H9 (cell line): ENCODE data around the gene VWA8. TPM values are rescaled to one million over a fixed set of nuclear protein-coding genes. Genes with fewer than 3 reads are reported as not detected.

Experiments
- DNase-seq: peaks from one replicate; pipeline ENCODE4 v3.0.0-alpha.2; 2017
- H2AFZ ChIP-seq: one replicate; pipeline ENCODE4 v1.6.1; 2013; ENCODE audit warnings: mild to moderate bottlenecking, low read length, control low read depth, moderate library complexity
- H2AK5ac ChIP-seq: 2 replicates; pipeline ENCODE4 v1.6.1; 2013; ENCODE audit warnings: low read length, control low read depth, mixed read lengths; ENCODE audit not compliant: insufficient read length
- H2BK120ac ChIP-seq: one replicate; pipeline ENCODE4 v1.6.1; 2013; ENCODE audit warnings: low read depth, mild to moderate bottlenecking, low read length, control low read depth, inconsistent platforms; ENCODE audit not compliant: poor library complexity, severe bottlenecking
- H2BK12ac ChIP-seq: 2 replicates; pipeline ENCODE4 v1.6.1; 2013; ENCODE audit warnings: low read length, control low read depth, mixed read lengths, low read depth; ENCODE audit not compliant: insufficient read length
- H2BK15ac ChIP-seq: 2 replicates; pipeline ENCODE4 v1.6.1; 2013; ENCODE audit warnings: low read depth, low read length, control low read depth
- H2BK20ac ChIP-seq: one replicate; pipeline ENCODE4 v1.6.1; 2013; ENCODE audit warnings: low read depth, mild to moderate bottlenecking, low read length, control low read depth, inconsistent platforms; ENCODE audit not compliant: poor library complexity, severe bottlenecking
- H2BK5ac ChIP-seq: 2 replicates; pipeline ENCODE4 v1.6.1; 2013; ENCODE audit warnings: low read length, control low read depth, mixed read lengths; ENCODE audit not compliant: insufficient read length
- H3K14ac ChIP-seq: 2 replicates; pipeline ENCODE4 v1.6.1; 2013; ENCODE audit warnings: low read length, control low read depth; ENCODE audit not compliant: insufficient read depth
- H3K18ac ChIP-seq: 2 replicates; pipeline ENCODE4 v1.6.1; 2013; ENCODE audit warnings: low read depth, mild to moderate bottlenecking, mixed read lengths, low read length, control low read depth; ENCODE audit not compliant: insufficient read length
- H3K23ac ChIP-seq: 2 replicates; pipeline ENCODE4 v1.6.1; 2013; ENCODE audit warnings: low read length, control low read depth, mixed read lengths, low read depth; ENCODE audit not compliant: insufficient read length
- H3K23me2 ChIP-seq: 2 replicates; pipeline ENCODE4 v1.6.1; 2013; ENCODE audit warnings: low read depth, mild to moderate bottlenecking, mixed read lengths, low read length, control low read depth; ENCODE audit not compliant: insufficient read length, poor library complexity, severe bottlenecking
- H3K27ac ChIP-seq: 2 replicates; pipeline ENCODE4 v1.5.1; 2013; ENCODE audit warnings: low read length, control low read depth, mixed read lengths, low read depth; ENCODE audit not compliant: insufficient read length
- H3K27me3 ChIP-seq: 2 replicates; pipeline ENCODE4 v1.6.1; 2013; ENCODE audit warnings: low read length, control low read depth, inconsistent platforms; ENCODE audit not compliant: insufficient read depth
- H3K4ac ChIP-seq: 2 replicates; pipeline ENCODE4 v1.6.1; 2013; ENCODE audit warnings: low read depth, mild to moderate bottlenecking, control low read depth, inconsistent platforms, low read length, moderate library complexity
- H3K4me1 ChIP-seq: 2 replicates; pipeline ENCODE4 v1.6.1; 2013; ENCODE audit warnings: low read length, control low read depth, inconsistent platforms; ENCODE audit not compliant: insufficient read depth
- H3K4me2 ChIP-seq: 2 replicates; pipeline ENCODE4 v1.6.1; 2013; ENCODE audit warnings: low read length, control low read depth, mixed read lengths; ENCODE audit not compliant: insufficient read length, insufficient read depth
- H3K56ac ChIP-seq: 2 replicates; pipeline ENCODE4 v1.6.1; 2013; ENCODE audit warnings: low read depth, mild to moderate bottlenecking, mixed read lengths, low read length, control low read depth; ENCODE audit not compliant: insufficient read length
- H3K79me1 ChIP-seq: 2 replicates; pipeline ENCODE4 v1.6.1; 2013; ENCODE audit warnings: low read depth, mild to moderate bottlenecking, moderate library complexity, low read length, control low read depth, inconsistent platforms; ENCODE audit not compliant: insufficient read depth, poor library complexity, severe bottlenecking
- H3K79me2 ChIP-seq: 2 replicates; pipeline ENCODE4 v1.6.1; 2013; ENCODE audit warnings: low read length, control low read depth, inconsistent platforms; ENCODE audit not compliant: insufficient read depth
- H3K9ac ChIP-seq: 2 replicates; pipeline ENCODE4 v1.6.1; 2013; ENCODE audit warnings: low read length, control low read depth, mixed read lengths; ENCODE audit not compliant: insufficient read length; ENCODE audit errors: extremely low read depth
- H3K9me3 ChIP-seq: one replicate; pipeline ENCODE4 v1.6.1; 2013; ENCODE audit warnings: low read depth, low read length, inconsistent platforms; ENCODE audit not compliant: control insufficient read depth
- H3T11ph ChIP-seq: one replicate; pipeline ENCODE4 v1.6.1; 2013; ENCODE audit warnings: mild to moderate bottlenecking, low read length, control low read depth, inconsistent platforms
- H4K20me1 ChIP-seq: one replicate; pipeline ENCODE4 v1.6.1; 2013; ENCODE audit not compliant: control insufficient read depth, insufficient read length, insufficient read depth
- H4K5ac ChIP-seq: 2 replicates; pipeline ENCODE4 v1.6.1; 2013; ENCODE audit warnings: low read depth, mild to moderate bottlenecking, mixed read lengths, low read length, control low read depth; ENCODE audit not compliant: insufficient read length
- H4K8ac ChIP-seq: replicated peaks from 2 replicates; pipeline ENCODE4 v1.6.1; 2013; ENCODE audit warnings: low read length, control low read depth, mixed read lengths, low read depth; ENCODE audit not compliant: insufficient read length
- H4K91ac ChIP-seq: 2 replicates; pipeline ENCODE4 v1.6.1; 2013; ENCODE audit warnings: low read depth, mild to moderate bottlenecking, moderate library complexity, mixed read lengths, low read length, control low read depth; ENCODE audit not compliant: insufficient read length
- H3K27ac Mint-ChIP-seq, 3 experiments: 2 replicates in 2 of 3; 3 replicates in 1 of 3; pipeline ENCODE4 v1.8.0; 2020 to 2021; ENCODE audit warnings: mixed read lengths in 3 of 3, mild to moderate bottlenecking in 1 of 3, moderate library complexity in 1 of 3
- H3K27me3 Mint-ChIP-seq: 2 replicates; pipeline ENCODE4 v1.8.0; 2021; ENCODE audit warnings: low read depth, mild to moderate bottlenecking, moderate library complexity, mixed read lengths
- H3K36me3 Mint-ChIP-seq, 3 experiments: 2 replicates in 2 of 3; 3 replicates in 1 of 3; pipeline ENCODE4 v1.8.0; 2020 to 2021; ENCODE audit warnings: low read depth in 3 of 3, mixed read lengths in 3 of 3; ENCODE audit not compliant: insufficient read depth in 1 of 3
- H3K4me1 Mint-ChIP-seq, 2 experiments: 2 replicates each; pipeline ENCODE4 v1.8.0; 2020; ENCODE audit warnings: mixed read lengths in 2 of 2
- H3K4me3 Mint-ChIP-seq, 2 experiments: 2 replicates in 1 of 2; 3 replicates in 1 of 2; pipeline ENCODE4 v1.8.0; 2020 to 2021; ENCODE audit warnings: mild to moderate bottlenecking in 2 of 2, mixed read lengths in 2 of 2, moderate library complexity in 1 of 2
- H3K9me3 Mint-ChIP-seq, 2 experiments: 2 replicates in 1 of 2; 3 replicates in 1 of 2; pipeline ENCODE4 v1.8.0; 2020; ENCODE audit warnings: mild to moderate bottlenecking in 2 of 2, mixed read lengths in 2 of 2, moderate library complexity in 1 of 2
- WGBS: extraction: QIAGEN DNeasy Blood & Tissue Kit; methylation state at CpG from one replicate; pipeline ENCODE4 v1.1.7; 2013; ENCODE audit warnings: missing lambda C conversion rate, low lambda C conversion rate, mixed read lengths; ENCODE audit not compliant: insufficient read length; ENCODE audit errors: extremely low coverage; 5-methylcytosine and 5-hydroxymethylcytosine counted together
- total RNA-seq: library from RNA; stranded (reverse); gene quantifications from 2 replicates; pipeline ENCODE4 v1.2.1, GENCODE V29; 2021
- TF ChIP-seq, protein P1 (sequence below): fragments of 200-600 bp; sonication (generic); conservative IDR thresholded peaks from 3 replicates; pipeline ENCODE4 v1.8.0; 2021; ENCODE audit warnings: antibody characterized with exemption, mild to moderate bottlenecking

Gene VWA8
- total RNA-seq, 1 experiment from 2014 or later = 17.4 TPM

DNA sequence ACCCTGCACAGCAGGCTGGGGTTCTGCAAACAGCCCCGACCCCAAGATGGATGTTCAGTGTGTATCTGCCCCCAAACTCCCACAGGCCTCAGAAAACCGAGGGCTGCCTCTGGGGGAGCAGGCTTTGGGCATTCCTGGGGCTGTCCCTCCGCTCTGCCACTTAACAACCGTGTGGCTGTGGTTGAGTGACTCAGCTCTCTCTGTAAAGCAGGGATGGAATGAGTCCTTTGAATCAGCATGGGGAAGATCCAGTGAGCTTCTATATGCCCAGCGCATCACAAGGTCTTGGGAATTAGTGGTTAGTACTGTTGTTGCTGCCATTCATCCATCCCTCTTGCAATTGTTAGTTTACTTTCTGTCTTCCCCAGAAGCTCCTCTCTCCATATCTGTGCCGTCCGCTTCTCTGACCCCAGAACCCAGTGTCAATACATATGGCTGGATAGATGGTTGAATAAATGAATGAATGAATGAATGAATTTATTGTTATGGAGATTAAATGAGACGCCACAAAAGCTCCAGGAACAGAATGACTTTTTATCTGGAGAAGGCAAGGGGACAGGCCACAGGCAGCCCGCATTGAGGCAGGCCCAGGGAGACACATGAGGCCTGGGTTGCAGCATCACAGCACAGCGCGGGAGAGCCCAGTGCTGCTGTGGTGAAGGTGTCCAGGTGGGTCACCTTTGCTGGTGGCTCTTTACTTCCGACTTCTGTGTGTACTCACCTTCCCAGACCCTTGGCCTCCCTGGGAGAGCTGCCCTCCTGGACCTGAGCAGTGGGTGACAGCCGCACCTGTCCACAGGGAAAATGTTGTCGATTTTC, 414.3 kb downstream of the VWA8 start:
- H3K79me1 ChIP-seq = no peaks in the 10 kb centered on the region
- no peak overlapping the region for H4K5ac ChIP-seq
- WGBS = no CpG with 5 or more reads among the region's 14 CpGs
- H3K27me3 ChIP-seq = no peaks in the 10 kb centered on the region
- H3K9ac ChIP-seq = no peak overlapping the region
- H3K23me2 ChIP-seq = no peaks in the 10 kb centered on the region
- no peak overlapping the region for H3K56ac ChIP-seq
- H2BK120ac ChIP-seq = no peak overlapping the region
- Mint-ChIP-seq H3K9me3 (peaks cover 9 to 12% of the 10 kb centered on the region in 2 experiments), H3K4me3 (no peak overlapping the region), H3K27ac (no peak overlapping the region; a peak in 1 of 7 replicates), H3K27me3 (peaks cover 8% of the 10 kb centered on the region), H3K4me1 (peaks cover 12 to 15% of the 10 kb centered on the region in 2 experiments), H3K36me3 (peaks cover 0 to 5% (median 0%) of the 10 kb centered on the region in 3 experiments; a peak in 2 of 7 replicates)
- H3K23ac ChIP-seq = no peak overlapping the region
- H3K9me3 ChIP-seq = no peaks in the 10 kb centered on the region
- no peak overlapping the region for H2BK15ac ChIP-seq
- no peak overlapping the region for H4K8ac ChIP-seq
- no peak overlapping the region for H3K18ac ChIP-seq
- H3K79me2 ChIP-seq = no peaks in the 10 kb centered on the region
- no peak overlapping the region for H2BK20ac ChIP-seq
- H3K4me2 ChIP-seq = no peak overlapping the region
- H2BK5ac ChIP-seq = no peak overlapping the region
- H2BK12ac ChIP-seq = no peak overlapping the region
- no peak overlapping the region for H4K91ac ChIP-seq
- no peak overlapping the region; the same call in 1 of the 2 replicates for H3K14ac ChIP-seq
- H2AK5ac ChIP-seq = no peak overlapping the region
- DNase-seq = no peak
- TF ChIP-seq, protein P1, sequence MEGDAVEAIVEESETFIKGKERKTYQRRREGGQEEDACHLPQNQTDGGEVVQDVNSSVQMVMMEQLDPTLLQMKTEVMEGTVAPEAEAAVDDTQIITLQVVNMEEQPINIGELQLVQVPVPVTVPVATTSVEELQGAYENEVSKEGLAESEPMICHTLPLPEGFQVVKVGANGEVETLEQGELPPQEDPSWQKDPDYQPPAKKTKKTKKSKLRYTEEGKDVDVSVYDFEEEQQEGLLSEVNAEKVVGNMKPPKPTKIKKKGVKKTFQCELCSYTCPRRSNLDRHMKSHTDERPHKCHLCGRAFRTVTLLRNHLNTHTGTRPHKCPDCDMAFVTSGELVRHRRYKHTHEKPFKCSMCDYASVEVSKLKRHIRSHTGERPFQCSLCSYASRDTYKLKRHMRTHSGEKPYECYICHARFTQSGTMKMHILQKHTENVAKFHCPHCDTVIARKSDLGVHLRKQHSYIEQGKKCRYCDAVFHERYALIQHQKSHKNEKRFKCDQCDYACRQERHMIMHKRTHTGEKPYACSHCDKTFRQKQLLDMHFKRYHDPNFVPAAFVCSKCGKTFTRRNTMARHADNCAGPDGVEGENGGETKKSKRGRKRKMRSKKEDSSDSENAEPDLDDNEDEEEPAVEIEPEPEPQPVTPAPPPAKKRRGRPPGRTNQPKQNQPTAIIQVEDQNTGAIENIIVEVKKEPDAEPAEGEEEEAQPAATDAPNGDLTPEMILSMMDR = no peak
- H3K27ac ChIP-seq = no peak overlapping the region
- no peaks in the 10 kb centered on the region for H4K20me1 ChIP-seq
- H2AFZ ChIP-seq = no peak overlapping the region
- H3T11ph ChIP-seq = no peak overlapping the region
- 0 out of 2 replicates have a peak, but pooled peaks cover 3% of the 10 kb centered on the region for H3K4me1 ChIP-seq
- no peak overlapping the region for H3K4ac ChIP-seq
